Measurements from ENCODE around the gene XRCC4. TPM values are rescaled to one million over a fixed set of nuclear protein-coding genes. Genes with fewer than 3 reads are reported as not detected.

The XRCC4 gene
- total RNA-seq, 3 donors from 2014 or later = 8.8 to 10.8 (median 10.4) TPM

- Histone ChIP-seq H3K36me3 (no peaks in the 10 kb centered on the region), H3K9me3 (peaks cover 0 to 11% of the 10 kb centered on the region in 2 donors), H3K27me3 (no peaks in the 10 kb centered on the region), H3K27ac (no peak overlapping the region), H3K4me3 (no peak overlapping the region), H3K4me1 (no peaks in the 10 kb centered on the region)
- intact Hi-C loops (cut with DNase I; ENCODE audit: low total_unique reads) = no loop called here
- TF ChIP-seq, protein P1, sequence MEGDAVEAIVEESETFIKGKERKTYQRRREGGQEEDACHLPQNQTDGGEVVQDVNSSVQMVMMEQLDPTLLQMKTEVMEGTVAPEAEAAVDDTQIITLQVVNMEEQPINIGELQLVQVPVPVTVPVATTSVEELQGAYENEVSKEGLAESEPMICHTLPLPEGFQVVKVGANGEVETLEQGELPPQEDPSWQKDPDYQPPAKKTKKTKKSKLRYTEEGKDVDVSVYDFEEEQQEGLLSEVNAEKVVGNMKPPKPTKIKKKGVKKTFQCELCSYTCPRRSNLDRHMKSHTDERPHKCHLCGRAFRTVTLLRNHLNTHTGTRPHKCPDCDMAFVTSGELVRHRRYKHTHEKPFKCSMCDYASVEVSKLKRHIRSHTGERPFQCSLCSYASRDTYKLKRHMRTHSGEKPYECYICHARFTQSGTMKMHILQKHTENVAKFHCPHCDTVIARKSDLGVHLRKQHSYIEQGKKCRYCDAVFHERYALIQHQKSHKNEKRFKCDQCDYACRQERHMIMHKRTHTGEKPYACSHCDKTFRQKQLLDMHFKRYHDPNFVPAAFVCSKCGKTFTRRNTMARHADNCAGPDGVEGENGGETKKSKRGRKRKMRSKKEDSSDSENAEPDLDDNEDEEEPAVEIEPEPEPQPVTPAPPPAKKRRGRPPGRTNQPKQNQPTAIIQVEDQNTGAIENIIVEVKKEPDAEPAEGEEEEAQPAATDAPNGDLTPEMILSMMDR (IDR thresholded peaks at IDR 0.05) = no peak
- no peak for TF ChIP-seq POLR2A (IDR thresholded peaks at IDR 0.05)
- no peak for TF ChIP-seq POLR2AphosphoS5 (IDR thresholded peaks at IDR 0.05)
- no peak for DNase-seq (ENCODE audit: low spot score in 2 of 2)
These were observed 107.2 kb downstream of the XRCC4 start for GRCh38 chr5:83184534-83184933.

GRCh38 chr5:83192947-83193346 lies 115.6 kb downstream of the XRCC4 start:
- Histone ChIP-seq H3K4me1 (no peaks in the 10 kb centered on the region), H3K27me3 (no peaks in the 10 kb centered on the region), H3K4me3 (no peak overlapping the region), H3K36me3 (no peaks in the 10 kb centered on the region), H3K27ac (no peak overlapping the region), H3K9me3 (no peaks in the 10 kb centered on the region)
- intact Hi-C loops (cut with DNase I; ENCODE audit: low total_unique reads) = no loop called here
- no peak for DNase-seq (ENCODE audit: low spot score in 2 of 2)
- TF ChIP-seq, protein P1 (IDR thresholded peaks at IDR 0.05) = no peak
- no peak for TF ChIP-seq POLR2AphosphoS5 (IDR thresholded peaks at IDR 0.05)
- TF ChIP-seq POLR2A (IDR thresholded peaks at IDR 0.05) = no peak

- no peak overlapping the region for H3K27ac ChIP-seq
- no peaks in the 10 kb centered on the region for H3K36me3 ChIP-seq
- no peak overlapping the region for H3K4me3 ChIP-seq
- intact Hi-C loops (cut with DNase I; ENCODE audit: low total_unique reads) = no loop called here
- no peaks in the 10 kb centered on the region for H3K4me1 ChIP-seq
- H3K9me3 ChIP-seq = no peaks in the 10 kb centered on the region
- TF ChIP-seq POLR2AphosphoS5 (IDR thresholded peaks at IDR 0.05) = no peak
- TF ChIP-seq POLR2A (IDR thresholded peaks at IDR 0.05) = no peak
- TF ChIP-seq, protein P1 (IDR thresholded peaks at IDR 0.05) = no peak
- H3K27me3 ChIP-seq = no peaks in the 10 kb centered on the region
- DNase-seq (ENCODE audit: low spot score in 2 of 2) = no peak
These were observed 120.1 kb downstream of the XRCC4 start for GRCh38 chr5:83197326-83197967.

DNA sequence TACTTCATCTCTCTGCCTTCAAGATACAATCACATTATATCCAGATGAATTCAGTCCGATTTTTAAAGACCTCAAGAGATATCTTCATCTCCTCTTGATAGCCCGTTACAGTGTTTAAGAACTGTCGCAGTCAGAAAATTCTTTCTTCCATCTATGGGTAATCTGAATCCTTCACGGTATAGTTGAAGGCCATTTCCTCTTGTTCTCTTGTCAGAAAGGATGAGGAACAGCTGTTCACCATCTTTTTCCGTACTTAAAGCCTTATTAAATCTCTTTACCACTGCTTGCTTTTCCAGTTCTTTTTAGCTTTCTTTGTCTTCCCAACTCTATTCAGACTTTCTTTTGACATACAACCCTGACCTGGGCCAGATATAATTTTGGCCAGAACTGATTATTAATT lies 121.8 kb downstream of the XRCC4 start:
- Histone ChIP-seq H3K27ac (no peak overlapping the region), H3K27me3 (no peaks in the 10 kb centered on the region), H3K9me3 (no peaks in the 10 kb centered on the region), H3K4me3 (no peak overlapping the region), H3K4me1 (no peaks in the 10 kb centered on the region), H3K36me3 (no peaks in the 10 kb centered on the region)
- intact Hi-C loops (cut with DNase I; ENCODE audit: low total_unique reads) = no loop called here
- TF ChIP-seq POLR2AphosphoS5 (IDR thresholded peaks at IDR 0.05) = no peak
- TF ChIP-seq, protein P1 (IDR thresholded peaks at IDR 0.05) = no peak
- no peak for DNase-seq (ENCODE audit: low spot score in 2 of 2)

DNA sequence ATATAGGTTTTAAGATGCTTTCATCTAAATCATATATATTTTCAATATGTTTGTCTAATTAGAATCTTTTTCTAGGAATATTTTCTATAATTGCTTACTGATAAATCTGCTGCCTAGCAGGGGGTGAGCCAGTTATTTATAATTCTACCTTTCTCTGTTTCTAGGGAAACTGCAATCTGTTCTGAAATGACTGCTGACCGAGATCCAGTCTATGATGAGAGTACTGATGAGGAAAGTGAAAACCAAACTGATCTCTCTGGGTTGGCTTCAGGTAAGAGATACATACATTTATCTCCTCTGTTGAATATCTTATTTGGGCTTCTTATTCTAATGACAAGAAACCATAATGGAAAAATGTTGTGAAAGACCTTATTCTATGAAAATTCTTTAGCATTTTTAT lies 127.3 kb downstream of the XRCC4 start:
- intact Hi-C loops (cut with DNase I; ENCODE audit: low total_unique reads) = no loop called here
- Histone ChIP-seq H3K4me1 (no peaks in the 10 kb centered on the region), H3K9me3 (no peaks in the 10 kb centered on the region), H3K36me3 (no peaks in the 10 kb centered on the region), H3K4me3 (no peak overlapping the region), H3K27ac (no peak overlapping the region), H3K27me3 (no peaks in the 10 kb centered on the region)
- TF ChIP-seq POLR2A (IDR thresholded peaks at IDR 0.05) (no peak), POLR2AphosphoS5 (IDR thresholded peaks at IDR 0.05) (no peak)
- TF ChIP-seq, protein P1 (IDR thresholded peaks at IDR 0.05) = no peak
- no peak for DNase-seq (ENCODE audit: low spot score in 2 of 2)

Data from breast epithelium (tissue), 4 donors.